Neural cell (in vitro differentiated cells): ENCODE results near the gene MAPK7.

Source experiments
- EZH2 ChIP-seq: fragments of 200-600, 300-800 bp; shearing (Covaris generic), sonication (generic); IDR thresholded peaks from 2 replicates; pipeline ENCODE4 v1.6.1; 2014; ENCODE audit warnings: antibody characterized with exemption, low read length, borderline replicate concordance, mild to moderate bottlenecking; ENCODE audit not compliant: insufficient read depth, poor library complexity, severe bottlenecking
- SMC3 ChIP-seq: fragments of 450-650 bp; conservative IDR thresholded peaks from 2 replicates; pipeline ENCODE4 v1.6.1; 2014; ENCODE audit warnings: antibody characterized with exemption, mild to moderate bottlenecking, moderate library complexity; ENCODE audit not compliant: poor library complexity
- TF ChIP-seq, protein P1 (sequence below): fragments of 450-650 bp; IDR thresholded peaks from 2 replicates; pipeline ENCODE4 v1.5.1; 2014; ENCODE audit warnings: antibody characterized with exemption, mild to moderate bottlenecking, moderate library complexity; ENCODE audit not compliant: poor library complexity, severe bottlenecking

DNA sequence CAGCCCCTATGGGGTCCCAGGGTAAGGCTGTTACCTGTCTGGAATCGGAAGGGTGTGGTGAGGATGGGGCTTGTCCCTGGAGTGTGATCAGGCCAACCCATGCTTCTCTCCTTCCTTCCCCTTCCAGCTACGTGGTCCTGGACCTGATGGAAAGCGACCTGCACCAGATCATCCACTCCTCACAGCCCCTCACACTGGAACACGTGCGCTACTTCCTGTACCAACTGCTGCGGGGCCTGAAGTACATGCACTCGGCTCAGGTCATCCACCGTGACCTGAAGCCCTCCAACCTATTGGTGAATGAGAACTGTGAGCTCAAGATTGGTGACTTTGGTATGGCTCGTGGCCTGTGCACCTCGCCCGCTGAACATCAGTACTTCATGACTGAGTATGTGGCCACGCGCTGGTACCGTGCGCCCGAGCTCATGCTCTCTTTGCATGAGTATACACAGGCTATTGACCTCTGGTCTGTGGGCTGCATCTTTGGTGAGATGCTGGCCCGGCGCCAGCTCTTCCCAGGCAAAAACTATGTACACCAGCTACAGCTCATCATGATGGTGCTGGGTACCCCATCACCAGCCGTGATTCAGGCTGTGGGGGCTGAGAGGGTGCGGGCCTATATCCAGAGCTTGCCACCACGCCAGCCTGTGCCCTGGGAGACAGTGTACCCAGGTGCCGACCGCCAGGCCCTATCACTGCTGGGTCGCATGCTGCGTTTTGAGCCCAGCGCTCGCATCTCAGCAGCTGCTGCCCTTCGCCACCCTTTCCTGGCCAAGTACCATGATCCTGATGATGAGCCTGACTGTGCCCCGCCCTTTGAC, 2.4 kb downstream of the MAPK7 start:
- TF ChIP-seq EZH2: no peak
- TF ChIP-seq, protein P1, sequence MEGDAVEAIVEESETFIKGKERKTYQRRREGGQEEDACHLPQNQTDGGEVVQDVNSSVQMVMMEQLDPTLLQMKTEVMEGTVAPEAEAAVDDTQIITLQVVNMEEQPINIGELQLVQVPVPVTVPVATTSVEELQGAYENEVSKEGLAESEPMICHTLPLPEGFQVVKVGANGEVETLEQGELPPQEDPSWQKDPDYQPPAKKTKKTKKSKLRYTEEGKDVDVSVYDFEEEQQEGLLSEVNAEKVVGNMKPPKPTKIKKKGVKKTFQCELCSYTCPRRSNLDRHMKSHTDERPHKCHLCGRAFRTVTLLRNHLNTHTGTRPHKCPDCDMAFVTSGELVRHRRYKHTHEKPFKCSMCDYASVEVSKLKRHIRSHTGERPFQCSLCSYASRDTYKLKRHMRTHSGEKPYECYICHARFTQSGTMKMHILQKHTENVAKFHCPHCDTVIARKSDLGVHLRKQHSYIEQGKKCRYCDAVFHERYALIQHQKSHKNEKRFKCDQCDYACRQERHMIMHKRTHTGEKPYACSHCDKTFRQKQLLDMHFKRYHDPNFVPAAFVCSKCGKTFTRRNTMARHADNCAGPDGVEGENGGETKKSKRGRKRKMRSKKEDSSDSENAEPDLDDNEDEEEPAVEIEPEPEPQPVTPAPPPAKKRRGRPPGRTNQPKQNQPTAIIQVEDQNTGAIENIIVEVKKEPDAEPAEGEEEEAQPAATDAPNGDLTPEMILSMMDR: no peak
- no peak for TF ChIP-seq SMC3
